NCI-H226 (cell line): Measurements from ENCODE around the gene PLCB4.

Source experiments
- DNase-seq: peaks from one replicate; pipeline ENCODE4 v3.0.0-alpha.2; 2015

PLCB4 gene

GRCh38 chr20:9508696-9509178 lies 439.9 kb downstream of the PLCB4 start:
- DNase-seq, result no peak

GRCh38 chr20:9509246-9509645 lies 440.4 kb downstream of the PLCB4 start:
- DNase-seq, result no peak

GRCh38 chr20:9510911-9511310 lies 442.0 kb downstream of the PLCB4 start:
- no peak for DNase-seq

DNA sequence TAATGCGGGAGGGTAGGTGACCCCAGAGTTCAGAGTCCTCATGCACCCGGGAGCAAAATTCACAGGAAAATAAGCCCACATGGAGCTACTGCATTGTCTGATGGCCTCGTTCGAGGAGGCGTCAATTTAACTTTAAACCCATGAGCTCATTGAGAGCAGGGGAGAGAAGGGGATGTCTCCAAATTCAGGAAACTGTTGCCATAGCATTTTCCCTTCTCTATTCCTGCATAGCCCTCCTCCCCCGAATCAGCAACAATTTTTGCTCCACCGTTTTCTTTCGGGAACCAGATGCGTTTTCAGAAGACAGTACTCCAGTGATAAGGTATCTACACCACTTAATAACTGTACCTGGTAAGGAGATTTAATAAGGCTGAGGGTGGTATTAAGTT lies 445.2 kb downstream of the PLCB4 start:
- no peak for DNase-seq

DNA sequence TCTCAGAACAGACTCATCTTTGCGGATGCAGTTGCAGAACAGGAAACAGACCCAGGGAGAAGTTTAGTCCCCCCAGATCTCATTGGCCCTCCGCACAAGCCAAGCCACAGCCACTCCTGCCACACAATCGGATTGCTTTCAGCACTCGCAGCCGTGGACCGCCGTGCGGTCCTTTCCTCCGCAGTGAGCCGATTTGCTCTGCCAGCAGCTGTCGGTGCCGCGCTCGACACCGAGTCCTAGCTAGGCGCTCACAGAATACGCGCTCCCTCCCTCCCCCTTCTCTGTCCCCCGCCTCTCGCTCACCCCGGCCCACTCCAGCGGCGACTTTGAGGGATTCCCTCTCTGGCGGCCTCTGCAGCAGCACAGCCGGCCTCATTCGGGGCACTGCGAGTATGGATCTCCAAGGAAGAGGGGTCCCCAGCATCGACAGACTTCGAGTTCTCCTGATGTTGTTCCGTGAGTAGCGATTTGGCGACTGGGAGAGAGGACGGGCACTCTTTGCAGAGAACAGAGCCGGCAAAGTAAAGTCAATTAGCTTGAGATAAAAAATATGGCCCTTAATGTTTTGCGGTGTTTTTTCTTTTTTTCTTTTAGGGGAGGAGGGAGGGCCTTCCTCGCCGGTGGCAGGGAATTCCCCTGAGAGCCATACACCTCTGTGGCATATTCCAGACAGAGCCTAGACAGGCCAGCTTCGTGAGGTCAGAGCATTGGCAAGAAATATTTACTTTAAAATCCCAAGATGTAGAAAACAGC lies 445.8 kb downstream of the PLCB4 start, which contains the start of gene LAMP5:
Gene LAMP5 (plus strand): TSS at position 130 of the 753 bp plus-strand sequence. CDS start 263 bp downstream, at position 393.
- no peak for DNase-seq

GRCh38 chr20:9515214-9515585 lies 446.3 kb downstream of the PLCB4 start:
- no peak for DNase-seq

- no peak for DNase-seq
These were observed 446.9 kb downstream of the PLCB4 start for GRCh38 chr20:9515741-9516233.

DNA sequence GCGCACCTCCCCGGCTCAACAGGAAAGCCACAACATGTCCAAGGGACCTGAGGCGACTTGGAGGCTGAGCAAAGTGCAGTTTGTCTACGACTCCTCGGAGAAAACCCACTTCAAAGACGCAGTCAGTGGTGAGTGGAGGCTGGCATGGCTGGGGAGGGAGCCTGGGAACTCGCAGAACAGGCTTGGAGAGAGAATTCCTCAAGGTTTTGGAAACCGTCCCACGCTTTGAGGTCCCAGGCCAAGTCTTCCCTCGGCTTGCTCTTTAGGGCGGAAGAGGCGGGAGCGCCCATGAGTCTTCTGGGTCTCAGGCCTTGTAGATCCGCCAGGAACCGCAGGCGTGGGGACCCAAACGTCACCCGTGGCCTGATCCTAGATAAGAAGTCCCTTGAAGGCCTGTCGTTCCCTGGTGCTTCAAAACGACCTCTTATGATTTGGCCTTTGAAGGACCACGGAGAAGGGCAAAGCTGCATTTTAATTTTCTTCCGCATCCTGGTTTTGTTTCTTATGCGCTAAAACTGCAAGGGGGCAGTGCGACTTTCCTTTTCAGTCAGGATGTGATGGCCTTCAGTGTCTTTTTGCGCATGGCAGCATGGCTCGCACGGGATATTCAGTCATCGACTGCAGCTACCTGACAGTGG lies 447.5 kb downstream of the PLCB4 start:
- no peak for DNase-seq

- no peak for DNase-seq
These were observed 448.6 kb downstream of the PLCB4 start for GRCh38 chr20:9517297-9518162.

DNA sequence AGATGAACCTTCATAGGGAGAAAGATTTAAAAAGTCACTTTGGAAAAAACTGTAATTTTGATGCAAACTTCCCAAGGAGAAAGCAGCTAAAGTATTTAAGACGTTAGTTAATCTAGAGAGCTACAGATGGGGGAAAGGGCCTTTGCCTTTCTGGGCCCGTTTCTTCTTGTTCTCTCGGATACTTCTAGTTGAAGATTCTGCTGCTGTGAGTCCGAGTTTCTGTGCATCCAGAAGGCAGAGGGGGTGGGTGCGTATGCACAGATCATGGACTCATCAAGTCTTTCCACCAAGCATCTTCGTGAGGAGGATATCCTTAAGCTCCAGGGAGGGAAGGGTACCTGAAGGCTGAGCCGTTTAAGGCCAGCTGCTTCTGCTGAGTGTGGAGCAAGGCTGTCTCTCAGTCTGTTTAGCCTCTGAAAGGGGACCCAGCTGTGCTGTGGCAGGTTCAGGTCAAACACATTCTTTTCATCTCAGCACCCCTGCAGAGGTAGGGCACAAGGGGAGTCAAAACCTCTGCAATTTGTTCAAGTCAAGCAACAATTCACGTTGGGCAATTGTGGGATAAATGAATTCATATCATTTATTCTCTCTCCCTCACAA lies 449.8 kb downstream of the PLCB4 start:
- no peak for DNase-seq

DNA sequence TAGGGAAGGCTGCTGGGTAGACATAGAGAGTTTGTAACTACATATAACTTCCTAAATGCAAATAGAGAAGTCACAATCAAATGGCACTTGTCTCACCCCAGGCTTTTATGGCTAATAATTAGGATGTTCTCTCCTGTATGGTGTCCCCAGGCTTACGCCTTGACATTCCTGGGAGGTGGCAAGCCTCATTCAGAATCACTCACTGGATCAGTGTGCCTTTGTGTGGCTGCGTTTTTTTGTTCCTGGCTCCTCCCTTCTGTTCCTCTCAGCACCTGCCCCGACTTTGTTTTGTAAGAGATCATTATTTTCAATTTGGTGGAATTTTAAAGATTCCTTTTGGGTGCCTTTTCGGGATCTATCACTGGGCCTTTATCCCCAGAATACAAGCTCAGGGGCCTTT lies 451.2 kb downstream of the PLCB4 start:
- DNase-seq, result no peak

DNA sequence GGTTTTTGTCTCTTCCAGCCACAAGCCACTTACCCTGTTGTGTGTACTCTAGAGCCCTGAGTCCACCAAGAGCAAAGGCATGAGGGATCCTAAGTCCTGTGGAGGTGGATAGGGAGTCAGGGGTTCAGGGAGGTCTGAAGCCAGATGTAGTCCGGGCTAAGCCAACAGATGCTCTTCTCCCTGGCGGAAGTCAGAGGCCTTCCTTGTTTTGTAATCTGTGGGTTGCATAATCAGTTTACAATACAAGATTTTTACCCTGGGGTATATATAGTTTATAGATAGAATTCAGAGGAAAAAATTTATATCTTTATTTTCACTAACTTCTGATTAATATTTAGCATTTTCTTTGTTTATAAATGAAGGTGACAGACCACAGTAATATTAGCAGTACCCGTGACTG lies 454.7 kb downstream of the PLCB4 start:
- DNase-seq, result no peak
